ENCODE data around the gene ETS1.

Gene ETS1

DNA sequence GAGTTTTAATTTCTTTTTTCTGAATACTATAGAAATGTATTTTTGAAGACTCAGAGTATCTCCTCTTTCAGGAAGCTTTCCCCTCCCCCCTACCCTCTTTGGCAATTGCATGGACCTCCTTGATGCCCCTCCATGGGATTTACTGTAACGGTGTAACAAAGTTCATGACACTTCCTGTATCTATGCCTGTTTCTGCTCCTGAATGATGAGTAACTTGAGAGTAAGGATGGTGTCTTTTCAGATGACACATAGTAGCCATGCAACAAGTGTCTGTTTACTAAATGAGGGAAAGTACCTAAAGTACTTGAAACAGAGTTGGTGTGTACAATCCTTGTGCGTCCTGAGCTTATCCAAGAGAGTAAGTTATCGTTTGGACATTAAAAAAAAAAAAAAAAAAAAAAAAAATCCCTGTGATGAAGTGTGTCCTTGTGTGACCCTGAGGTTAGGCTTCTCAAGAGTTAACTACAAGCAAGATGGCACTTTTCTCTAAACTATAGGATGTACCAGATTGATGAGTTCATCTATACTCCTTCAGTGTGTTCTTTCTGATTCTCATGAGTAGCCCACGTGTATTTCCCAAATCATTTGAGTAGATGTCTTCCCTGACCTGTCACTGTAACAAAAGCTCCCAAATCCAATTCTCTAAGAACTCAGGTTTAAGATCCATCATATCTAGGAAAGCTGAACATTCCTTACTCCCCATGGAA is 7.4 kb downstream of the ETS1 start:
- Mint-ChIP-seq H3K4me3 (no peak overlapping the region), H3K4me1 (peaks cover 48% of the 10 kb centered on the region), H3K27me3 (peaks cover 5% of the 10 kb centered on the region), H3K27ac (no peak overlapping the region), H3K9me3 (no peaks in the 10 kb centered on the region), H3K36me3 (peaks cover under 1% of the 10 kb centered on the region)
- CTCF ChIA-PET: interaction anchor here (0.8 to 1.6 kb wide), 6 partner anchors 25 to 50 kb away, joined by 3 to 6 read pairs (median 4); no protein-coding TSS in a partner anchor
- DNase-seq: no peak

- CTCF ChIA-PET: interaction anchor here (0.9 kb wide), 1 partner anchor 23 kb away, joined by 3 read pairs; no protein-coding TSS in a partner anchor
- H3K27ac Mint-ChIP-seq: no peak overlapping the region
- no peaks in the 10 kb centered on the region for H3K9me3 Mint-ChIP-seq
- DNase-seq: no peak
- H3K36me3 Mint-ChIP-seq: peaks cover 2% of the 10 kb centered on the region
- H3K4me3 Mint-ChIP-seq: no peak overlapping the region
- peaks cover 40% of the 10 kb centered on the region for H3K4me1 Mint-ChIP-seq
- peaks cover 15% of the 10 kb centered on the region for H3K27me3 Mint-ChIP-seq
These were observed 10.8 kb downstream of the ETS1 start for GRCh38 chr11:128576555-128576954.

- CTCF ChIA-PET: interaction anchor here (0.7 to 0.9 kb wide), 2 partner anchors 22 to 354 kb away, joined by 3 read pairs; no protein-coding TSS in a partner anchor
- DNase-seq: no peak
These were observed 11.4 kb downstream of the ETS1 start for GRCh38 chr11:128575961-128576350.

GRCh38 chr11:128575174-128575960 is 12.0 kb downstream of the ETS1 start:
- Mint-ChIP-seq H3K27me3 (peaks cover 15% of the 10 kb centered on the region), H3K36me3 (peaks cover 2% of the 10 kb centered on the region), H3K27ac (no peak overlapping the region), H3K4me1 (peaks cover 31% of the 10 kb centered on the region), H3K4me3 (no peak overlapping the region), H3K9me3 (no peaks in the 10 kb centered on the region)
- DNase-seq: no peak
- CTCF ChIA-PET: interaction anchor here (0.7 kb wide), 1 partner anchor 354 kb away, joined by 3 read pairs; no protein-coding TSS in a partner anchor

More at GRCh38 chr11:128575961-128576350, 11.4 kb downstream of the ETS1 start:
- peaks cover 37% of the 10 kb centered on the region for H3K4me1 Mint-ChIP-seq
- H3K27ac Mint-ChIP-seq: no peak overlapping the region
- H3K4me3 Mint-ChIP-seq: no peak overlapping the region
- peaks cover 15% of the 10 kb centered on the region for H3K27me3 Mint-ChIP-seq
- peaks cover 2% of the 10 kb centered on the region for H3K36me3 Mint-ChIP-seq
- no peaks in the 10 kb centered on the region for H3K9me3 Mint-ChIP-seq

- CTCF ChIA-PET: interaction anchor here (1.2 kb wide), 1 partner anchor 13 kb away, joined by 4 read pairs; the partner anchor contains the start of gene ETS1
- H3K9me3 Mint-ChIP-seq: no peaks in the 10 kb centered on the region
- no peak for DNase-seq
- H3K36me3 Mint-ChIP-seq: peaks cover 2% of the 10 kb centered on the region
- H3K27ac Mint-ChIP-seq: no peak overlapping the region
- peaks cover 23% of the 10 kb centered on the region for H3K4me1 Mint-ChIP-seq
- peaks cover 15% of the 10 kb centered on the region for H3K27me3 Mint-ChIP-seq
- no peak overlapping the region for H3K4me3 Mint-ChIP-seq
These were observed 12.8 kb downstream of the ETS1 start for GRCh38 chr11:128574576-128575011.

DNA sequence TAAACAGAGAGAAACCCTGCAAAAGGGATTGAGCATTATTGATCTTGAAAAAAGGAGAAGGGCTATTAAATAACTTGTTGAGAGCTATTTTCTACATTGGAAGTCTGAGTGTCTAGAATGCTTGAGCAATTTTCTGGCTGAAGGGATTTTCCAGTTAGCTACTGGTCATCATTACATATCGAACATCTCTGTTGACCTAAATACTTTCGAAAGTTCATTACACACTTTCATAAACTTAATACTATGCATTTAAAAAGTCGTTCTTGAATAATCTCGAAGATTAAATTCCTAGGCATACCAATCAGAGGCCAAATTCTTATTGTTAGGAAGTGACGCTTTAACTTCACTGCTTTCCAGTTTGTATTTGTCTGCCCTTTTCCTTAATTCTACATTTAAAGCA is 13.7 kb downstream of the ETS1 start:
- peaks cover 22% of the 10 kb centered on the region for H3K4me1 Mint-ChIP-seq

DNA sequence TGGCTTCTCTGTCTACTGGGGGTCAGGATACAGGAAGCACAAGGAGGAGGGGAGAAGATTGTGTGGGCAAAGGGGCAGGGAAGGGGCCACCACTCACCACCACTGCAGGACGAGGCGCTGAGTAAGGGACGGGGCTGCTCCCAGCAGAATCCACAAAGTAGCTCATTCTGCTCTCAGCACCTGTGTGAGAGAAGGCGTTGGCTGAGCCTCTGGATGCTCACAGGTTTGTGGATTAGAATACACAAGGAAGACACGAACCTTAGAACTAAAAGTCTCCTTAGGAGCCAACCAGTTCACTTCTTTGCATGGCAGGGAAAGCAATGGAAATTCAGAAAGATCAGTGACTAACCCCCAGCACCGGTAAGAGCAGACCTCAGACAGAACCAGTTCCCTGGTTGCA is 14.4 kb downstream of the ETS1 start:
- Mint-ChIP-seq H3K27me3 (peaks cover 15% of the 10 kb centered on the region), H3K36me3 (peaks cover 2% of the 10 kb centered on the region), H3K9me3 (no peaks in the 10 kb centered on the region), H3K27ac (no peak overlapping the region), H3K4me3 (no peak overlapping the region), H3K4me1 (peaks cover 28% of the 10 kb centered on the region)
- DNase-seq: no peak
- CTCF ChIA-PET: no interaction called here

More for the DNA sequence above, 13.7 kb downstream of the ETS1 start:
- H3K36me3 Mint-ChIP-seq: peaks cover 2% of the 10 kb centered on the region
- CTCF ChIA-PET: interaction anchor here (1.0 to 1.2 kb wide), 2 partner anchors 12 to 14 kb away, joined by 3 to 4 read pairs; partner anchors contain the start of gene ETS1
- no peak overlapping the region for H3K4me3 Mint-ChIP-seq
- H3K9me3 Mint-ChIP-seq: no peaks in the 10 kb centered on the region
- DNase-seq: no peak
- peaks cover 15% of the 10 kb centered on the region for H3K27me3 Mint-ChIP-seq
- H3K27ac Mint-ChIP-seq: no peak overlapping the region

- Mint-ChIP-seq H3K27ac (no peak overlapping the region), H3K27me3 (peaks cover 15% of the 10 kb centered on the region), H3K4me1 (peaks cover 25% of the 10 kb centered on the region), H3K9me3 (no peaks in the 10 kb centered on the region), H3K36me3 (peaks cover 2% of the 10 kb centered on the region), H3K4me3 (no peak overlapping the region)
- DNase-seq: no peak
- CTCF ChIA-PET: interaction anchor here (0.6 kb wide), 1 partner anchor 56 kb away, joined by 3 read pairs; no protein-coding TSS in a partner anchor
These were observed 16.7 kb downstream of the ETS1 start for GRCh38 chr11:128570632-128571031.

- Mint-ChIP-seq H3K4me1 (peaks cover 12% of the 10 kb centered on the region), H3K36me3 (no peaks in the 10 kb centered on the region), H3K4me3 (no peak overlapping the region), H3K9me3 (no peaks in the 10 kb centered on the region), H3K27ac (no peak overlapping the region), H3K27me3 (peaks cover 11% of the 10 kb centered on the region)
- CTCF ChIA-PET: interaction anchor here (0.7 to 0.8 kb wide), 2 partner anchors 14 to 487 kb away, joined by 3 read pairs; no protein-coding TSS in a partner anchor
- no peak for DNase-seq
These were observed 18.1 kb downstream of the ETS1 start for GRCh38 chr11:128569291-128569690.

- Mint-ChIP-seq H3K36me3 (no peaks in the 10 kb centered on the region), H3K27ac (no peak overlapping the region), H3K4me1 (peaks cover 11% of the 10 kb centered on the region), H3K9me3 (no peaks in the 10 kb centered on the region), H3K4me3 (no peak overlapping the region), H3K27me3 (peaks cover 10% of the 10 kb centered on the region)
- CTCF ChIA-PET: interaction anchor here (0.7 to 0.8 kb wide), 2 partner anchors 15 to 486 kb away, joined by 3 read pairs; no protein-coding TSS in a partner anchor
- no peak for DNase-seq
These were observed 19.1 kb downstream of the ETS1 start for GRCh38 chr11:128568166-128568778.

DNA sequence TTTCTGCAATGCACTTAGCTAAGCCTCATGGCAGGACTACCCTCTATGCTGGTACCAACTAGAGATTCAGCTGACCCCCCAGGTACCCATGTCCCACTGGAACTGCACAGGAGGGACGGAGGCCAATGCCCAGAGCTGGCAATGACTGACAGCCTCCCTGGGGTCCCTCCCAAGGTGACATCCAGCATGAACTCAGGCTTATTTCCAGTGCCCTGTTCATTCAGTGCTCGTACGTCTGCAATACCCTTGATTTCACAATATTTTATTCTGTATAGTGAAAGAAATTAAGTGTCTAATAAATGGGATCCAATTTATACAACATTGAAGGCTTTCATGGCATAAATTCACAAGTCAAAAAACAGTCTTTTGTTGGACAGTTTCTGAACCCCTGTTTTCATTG is 20.2 kb downstream of the ETS1 start:
- H3K27ac Mint-ChIP-seq: no peak overlapping the region

DNA sequence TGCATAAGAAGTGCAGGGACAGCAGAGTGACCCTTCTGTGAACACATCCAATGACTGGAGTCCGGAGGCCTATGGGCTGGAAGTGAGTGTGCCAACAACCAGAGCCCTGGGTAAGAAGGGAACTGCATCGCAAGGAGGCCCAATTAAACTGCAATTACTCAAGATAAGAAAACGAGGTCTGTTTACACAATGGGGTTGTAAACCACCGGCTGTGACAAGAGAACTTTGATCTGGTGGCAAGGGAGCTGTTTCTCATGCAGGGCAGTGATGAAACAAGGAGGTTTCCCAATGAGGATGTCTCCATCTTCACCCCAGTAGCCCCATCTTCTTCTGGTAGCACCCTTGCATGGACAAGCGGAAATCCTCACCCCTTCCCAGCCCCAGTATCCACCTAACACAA is 21.5 kb downstream of the ETS1 start:
- H3K27ac Mint-ChIP-seq: no peak overlapping the region
- CTCF ChIA-PET: no interaction called here

More for the DNA sequence above, 20.2 kb downstream of the ETS1 start:
- CTCF ChIA-PET: interaction anchor here (0.6 kb wide), 1 partner anchor 44 kb away, joined by 4 read pairs; no protein-coding TSS in a partner anchor
- H3K36me3 Mint-ChIP-seq: no peaks in the 10 kb centered on the region
- no peak for DNase-seq
- peaks cover 11% of the 10 kb centered on the region for H3K4me1 Mint-ChIP-seq
- H3K4me3 Mint-ChIP-seq: no peak overlapping the region
- no peaks in the 10 kb centered on the region for H3K9me3 Mint-ChIP-seq
- peaks cover 3% of the 10 kb centered on the region for H3K27me3 Mint-ChIP-seq

DNA sequence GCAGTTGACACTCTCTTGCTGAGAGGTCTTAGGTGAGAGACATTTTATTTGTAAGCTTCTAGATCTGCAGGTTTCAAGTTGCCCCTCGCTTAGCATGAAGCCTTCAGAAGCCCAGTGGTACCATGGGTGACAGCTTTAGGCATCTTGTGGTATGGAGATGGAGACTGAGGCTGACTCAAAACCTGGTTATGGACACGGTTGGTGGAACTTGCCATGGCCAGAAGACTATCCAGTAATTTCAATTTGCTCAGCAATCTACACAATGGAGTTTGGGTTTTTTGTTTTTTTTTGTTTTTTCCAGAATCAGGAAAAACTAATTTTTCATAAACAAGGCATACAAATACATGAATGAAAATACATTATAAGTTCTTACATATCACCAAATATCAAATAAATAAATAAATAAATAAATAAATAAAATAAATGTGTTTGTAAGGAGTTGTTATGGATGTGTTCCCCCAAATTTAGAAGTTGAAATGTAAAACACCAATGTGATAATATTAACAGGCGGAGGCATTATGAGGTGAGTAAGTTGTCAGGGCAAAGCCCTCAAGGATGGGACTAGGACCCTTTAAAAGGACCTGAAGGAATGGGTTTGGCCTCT is 22.6 kb downstream of the ETS1 start:
- Mint-ChIP-seq H3K4me1 (peaks cover 21% of the 10 kb centered on the region), H3K27ac (no peak overlapping the region)

More for the DNA sequence above, 21.5 kb downstream of the ETS1 start:
- DNase-seq: no peak
- Mint-ChIP-seq H3K4me1 (peaks cover 13% of the 10 kb centered on the region), H3K27me3 (peaks cover 3% of the 10 kb centered on the region), H3K9me3 (no peaks in the 10 kb centered on the region), H3K4me3 (no peak overlapping the region), H3K36me3 (no peaks in the 10 kb centered on the region)

More for the DNA sequence above, 22.6 kb downstream of the ETS1 start:
- Mint-ChIP-seq H3K4me3 (no peak overlapping the region), H3K9me3 (no peaks in the 10 kb centered on the region), H3K36me3 (no peaks in the 10 kb centered on the region), H3K27me3 (peaks cover 3% of the 10 kb centered on the region)
- DNase-seq: no peak
- CTCF ChIA-PET: no interaction called here
